SU-DHL-6 (cell line): Measurements from ENCODE around the gene DIS3L2.

Experiments used
- EZH2phosphoT487 ChIP-seq: fragments of 200-600 bp; sonication (generic), shearing (Covaris generic); conservative IDR thresholded peaks from 2 replicates; pipeline ENCODE4 v1.6.1; 2018; ENCODE audit warnings: mild to moderate bottlenecking, antibody characterized with exemption, low read length, moderate library complexity, mixed read lengths
- TF ChIP-seq, protein P1 (sequence below): fragments of 200-600 bp; sonication (generic); IDR thresholded peaks from one replicate; pipeline ENCODE4 v1.5.1; 2017; ENCODE audit warnings: antibody characterized with exemption, mild to moderate bottlenecking, low read length, moderate library complexity; ENCODE audit not compliant: insufficient read depth, poor library complexity, severe bottlenecking

DNA sequence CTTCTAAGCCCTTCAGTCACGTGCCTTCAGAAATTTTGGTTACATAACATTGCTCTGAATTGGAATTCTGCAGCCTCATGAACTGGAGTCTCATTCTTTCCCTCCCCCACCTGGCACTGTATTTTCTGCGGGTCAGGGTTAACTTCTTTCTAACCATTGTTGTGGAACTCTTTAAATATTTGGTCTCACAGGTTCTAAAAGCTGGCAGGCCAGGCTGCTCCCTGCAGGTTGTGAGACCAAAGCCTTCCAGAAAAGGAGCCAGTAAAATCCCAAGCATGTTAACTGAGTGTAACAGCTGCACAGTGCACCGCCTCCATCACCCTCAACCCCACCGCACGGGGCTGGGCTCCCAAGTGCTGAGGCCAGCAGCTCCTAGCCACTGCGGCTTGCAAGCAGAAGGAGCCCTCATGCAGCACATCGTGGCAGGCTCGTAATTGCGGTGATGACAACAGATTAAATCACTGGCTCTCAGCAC lies 243.0 kb downstream of the DIS3L2 start:
- no peak for TF ChIP-seq EZH2phosphoT487
- TF ChIP-seq, protein P1, sequence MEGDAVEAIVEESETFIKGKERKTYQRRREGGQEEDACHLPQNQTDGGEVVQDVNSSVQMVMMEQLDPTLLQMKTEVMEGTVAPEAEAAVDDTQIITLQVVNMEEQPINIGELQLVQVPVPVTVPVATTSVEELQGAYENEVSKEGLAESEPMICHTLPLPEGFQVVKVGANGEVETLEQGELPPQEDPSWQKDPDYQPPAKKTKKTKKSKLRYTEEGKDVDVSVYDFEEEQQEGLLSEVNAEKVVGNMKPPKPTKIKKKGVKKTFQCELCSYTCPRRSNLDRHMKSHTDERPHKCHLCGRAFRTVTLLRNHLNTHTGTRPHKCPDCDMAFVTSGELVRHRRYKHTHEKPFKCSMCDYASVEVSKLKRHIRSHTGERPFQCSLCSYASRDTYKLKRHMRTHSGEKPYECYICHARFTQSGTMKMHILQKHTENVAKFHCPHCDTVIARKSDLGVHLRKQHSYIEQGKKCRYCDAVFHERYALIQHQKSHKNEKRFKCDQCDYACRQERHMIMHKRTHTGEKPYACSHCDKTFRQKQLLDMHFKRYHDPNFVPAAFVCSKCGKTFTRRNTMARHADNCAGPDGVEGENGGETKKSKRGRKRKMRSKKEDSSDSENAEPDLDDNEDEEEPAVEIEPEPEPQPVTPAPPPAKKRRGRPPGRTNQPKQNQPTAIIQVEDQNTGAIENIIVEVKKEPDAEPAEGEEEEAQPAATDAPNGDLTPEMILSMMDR, result no peak
